ENCODE data around the gene ENAM.
"Not testable (repeated sequence)": the region's sequence is repeated elsewhere in the genome, so short reads cannot be mapped to it uniquely, and the experiment has no call there.

ENAM gene

GRCh38 chr4:70682142-70682541 is 53.6 kb downstream of the ENAM start:
- not testable (repeated sequence) for DNase-seq

DNA sequence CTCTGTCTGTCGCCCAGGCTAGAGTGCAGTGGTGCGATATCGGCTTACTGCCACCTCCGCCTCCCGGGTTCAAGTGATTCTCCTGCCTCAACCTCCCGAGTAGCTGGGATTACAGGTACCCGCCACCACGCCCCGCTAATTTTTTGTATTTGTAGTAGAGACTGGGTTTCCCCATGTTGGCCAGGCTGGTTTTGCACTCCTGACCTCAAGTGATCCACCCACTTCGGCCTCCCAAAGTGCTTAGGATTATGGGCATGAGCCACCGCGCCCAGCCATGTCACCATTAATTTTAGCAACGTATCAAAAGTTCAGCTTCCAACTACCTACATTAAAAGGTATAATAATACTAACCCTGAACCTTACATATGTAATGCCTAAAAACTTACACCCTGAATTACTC is 58.8 kb downstream of the ENAM start:
- DNase-seq: peak; percentile 10

DNA sequence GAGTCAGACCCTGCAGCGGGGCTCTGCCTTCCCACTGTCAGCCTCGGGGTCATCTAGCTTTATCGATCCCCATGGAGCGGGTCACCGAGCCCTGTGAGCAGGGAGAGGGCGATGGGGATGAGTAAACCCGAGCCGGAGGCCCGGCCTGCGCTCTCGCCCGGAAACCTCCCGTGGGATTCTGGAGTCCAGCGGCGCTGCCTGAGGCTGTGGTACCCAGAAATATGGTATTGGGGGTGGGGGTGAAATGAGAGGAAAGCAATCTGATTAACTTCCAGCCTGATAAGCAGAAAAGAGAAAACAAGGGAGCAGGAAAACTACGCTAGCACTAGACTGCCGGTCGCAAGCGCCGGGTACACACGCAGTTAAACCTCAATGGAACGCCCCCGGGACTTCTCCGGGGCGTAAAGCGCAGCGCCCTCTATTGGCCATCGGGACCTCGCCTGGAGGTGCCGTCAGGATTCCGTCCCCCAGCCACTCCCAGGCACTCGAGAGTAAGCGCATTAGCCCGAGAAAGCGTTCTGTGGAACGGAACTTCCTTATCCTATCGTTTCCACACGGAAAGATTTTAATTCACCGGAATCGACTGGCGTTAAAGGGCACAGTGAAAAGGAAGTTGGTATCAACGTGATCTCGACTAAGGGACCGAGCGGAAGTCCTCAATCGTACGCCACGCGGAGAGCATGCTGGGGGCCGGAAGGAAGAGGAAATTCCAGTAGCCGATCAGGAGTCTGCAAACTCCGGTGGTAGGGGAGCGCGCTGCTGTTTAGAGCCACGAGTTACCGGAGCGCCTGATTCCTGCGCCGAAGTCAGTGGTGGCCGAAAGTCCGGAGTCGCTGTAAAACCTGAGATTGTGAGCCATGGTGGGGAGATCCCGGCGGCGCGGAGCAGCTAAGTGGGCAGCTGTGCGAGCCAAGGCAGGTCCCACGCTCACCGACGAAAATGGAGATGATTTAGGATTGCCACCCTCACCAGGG is 59.6 kb downstream of the ENAM start, which contains the start of gene UTP3:
TSS of gene UTP3 (plus strand) at position 712 of the 974 bp plus-strand sequence. CDS start at position 858, 146 bp downstream.
- DNase-seq: peak; percentile 94

DNA sequence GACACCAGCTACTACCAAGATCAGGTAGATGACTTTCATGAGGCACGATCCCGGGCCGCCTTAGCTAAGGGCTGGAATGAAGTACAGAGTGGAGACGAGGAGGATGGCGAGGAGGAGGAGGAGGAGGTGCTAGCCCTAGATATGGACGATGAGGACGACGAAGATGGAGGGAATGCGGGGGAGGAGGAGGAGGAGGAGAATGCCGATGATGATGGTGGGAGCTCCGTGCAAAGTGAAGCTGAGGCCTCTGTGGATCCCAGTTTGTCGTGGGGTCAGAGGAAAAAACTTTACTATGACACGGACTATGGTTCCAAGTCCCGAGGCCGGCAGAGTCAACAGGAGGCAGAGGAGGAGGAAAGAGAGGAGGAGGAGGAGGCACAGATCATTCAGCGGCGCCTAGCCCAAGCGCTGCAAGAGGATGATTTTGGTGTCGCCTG is 60.3 kb downstream of the ENAM start:
- no peak for DNase-seq

DNA sequence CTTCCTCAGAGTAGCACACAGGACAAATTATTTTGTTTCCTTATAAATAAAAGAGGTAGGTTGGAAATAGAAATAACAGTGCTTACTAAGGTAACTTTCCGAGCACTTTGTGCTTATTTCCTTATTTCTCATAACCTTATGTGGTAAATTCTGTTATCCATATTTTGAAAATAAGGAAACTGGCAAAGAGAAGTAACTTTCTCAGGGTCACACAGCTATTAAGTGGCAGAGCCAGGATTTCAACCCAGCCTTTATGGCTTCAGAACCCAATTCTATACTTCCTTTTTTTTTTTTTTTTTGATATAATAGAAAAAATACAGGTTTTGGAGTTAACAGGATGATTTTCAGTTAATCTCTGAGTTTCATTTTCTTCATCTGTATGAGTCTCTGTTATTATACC is 63.1 kb downstream of the ENAM start:
- DNase-seq: no peak

DNA sequence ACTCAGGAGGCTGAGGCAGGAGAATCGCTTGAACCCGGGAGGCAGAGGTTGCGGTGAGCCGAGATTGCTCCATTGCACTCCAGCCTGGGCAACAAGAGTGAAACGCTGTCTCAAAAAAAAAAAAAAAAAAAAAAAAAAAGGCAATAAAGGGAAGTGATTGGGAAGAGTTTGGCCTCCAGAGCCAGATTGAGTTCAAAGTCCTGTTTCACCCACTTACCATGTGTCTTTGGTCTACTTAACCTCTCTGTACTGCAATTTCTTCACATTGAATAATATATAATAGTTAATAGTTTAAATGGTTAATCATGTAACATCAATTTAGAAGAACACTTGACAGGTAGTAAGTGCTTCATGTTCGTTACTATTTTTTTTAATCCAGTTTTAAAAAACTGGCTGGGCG is 66.1 kb downstream of the ENAM start:
- DNase-seq: not testable (repeated sequence)

Measured in stimulated activated CD4-positive, alpha-beta T cell treated with anti-CD3 and anti-CD28 coated beads, Interleukin-12 subunit alpha, Interleukin-12 subunit beta, amount 100 ng/mL, for 4 hours (primary cell).